Uterus (tissue), 2 donors: ENCODE measurements around the gene GNAL.

Experiments
- CTCF ChIP-seq, 4 experiments: fragments of 200-600 bp in 2 of 4; fragments of 450-650 bp in 2 of 4; sonication (generic) in 2 of 4; IDR thresholded peaks; one replicate each; pipeline ENCODE4 v1.5.1; 2016 to 2019; ENCODE audit warnings: antibody characterized with exemption in 4 of 4, mild to moderate bottlenecking in 2 of 4, moderate library complexity in 1 of 4
- POLR2A ChIP-seq, 2 donors: fragments of 450-650 bp; IDR thresholded peaks; one replicate each; pipeline ENCODE4 v1.6.1; 2016; ENCODE audit warnings: antibody characterized with exemption in 2 of 2, mild to moderate bottlenecking in 1 of 2, moderate library complexity in 1 of 2

- TF ChIP-seq CTCF (IDR thresholded peaks at IDR 0.05), result no peak
- TF ChIP-seq POLR2A (IDR thresholded peaks at IDR 0.05), result no peak
Measured at GRCh38 chr18:11752116-11752911, 63.2 kb downstream of the GNAL start.
